HepG2 (cell line): ENCODE results near the gene ARG1. TPM values are rescaled to one million over a fixed set of nuclear protein-coding genes. Genes with fewer than 3 reads are reported as not detected.

ENCODE experiments used
- DRAP1 ChIP-seq: IDR thresholded peaks from 2 replicates; pipeline ENCODE4 v1.6.1; 2016; ENCODE audit warnings: missing genetic modification reagents, missing compliant biosample characterization
- HDAC2 ChIP-seq: sonication (generic); formaldehyde crosslinking; IDR thresholded peaks from 2 replicates; pipeline ENCODE4 v1.4.0; 2020; ENCODE audit warnings: missing genetic modification reagents
- KDM1A ChIP-seq: IDR thresholded peaks from 2 replicates; pipeline ENCODE4 v1.6.1; 2016; ENCODE audit warnings: missing compliant biosample characterization
- MTF2 ChIP-seq: sonication (generic); formaldehyde crosslinking; IDR thresholded peaks from 2 replicates; pipeline ENCODE4 v1.5.0; 2020; ENCODE audit warnings: missing genetic modification reagents, borderline replicate concordance
- PLSCR1 ChIP-seq: sonication (generic); formaldehyde crosslinking; IDR thresholded peaks from 2 replicates; pipeline ENCODE4 v1.5.0; 2020; ENCODE audit warnings: missing genetic modification reagents, mild to moderate bottlenecking, borderline replicate concordance
- TGIF2 ChIP-seq: IDR thresholded peaks from 2 replicates; pipeline ENCODE4 v1.6.1; 2016; ENCODE audit warnings: control low read depth, missing compliant biosample characterization
- ZBTB37 ChIP-seq: sonication (generic); formaldehyde crosslinking; IDR thresholded peaks from 2 replicates; pipeline ENCODE4 v1.4.0; 2020; ENCODE audit warnings: mild to moderate bottlenecking, missing genetic modification reagents
- ZBTB46 ChIP-seq: sonication (generic); formaldehyde crosslinking; IDR thresholded peaks from 2 replicates; pipeline ENCODE4 v1.4.0; 2020; ENCODE audit warnings: mild to moderate bottlenecking, missing genetic modification reagents, borderline replicate concordance
- ZNF30 ChIP-seq: sonication (generic); formaldehyde crosslinking; IDR thresholded peaks from 2 replicates; pipeline ENCODE4 v1.5.0; 2020; ENCODE audit warnings: mild to moderate bottlenecking, missing genetic modification reagents
- ZNF335 ChIP-seq: sonication (generic); formaldehyde crosslinking; IDR thresholded peaks from 2 replicates; pipeline ENCODE4 v1.4.0; 2020; ENCODE audit warnings: missing genetic modification reagents
- ZNF484 ChIP-seq: sonication (generic); formaldehyde crosslinking; IDR thresholded peaks from 2 replicates; pipeline ENCODE4 v1.5.1; 2020; ENCODE audit warnings: mild to moderate bottlenecking, low read depth, missing genetic modification reagents, borderline replicate concordance
- ZNF503 ChIP-seq: sonication (generic); formaldehyde crosslinking; IDR thresholded peaks from 2 replicates; pipeline ENCODE4 v1.4.0; 2020; ENCODE audit warnings: missing genetic modification reagents
- ZNF562 ChIP-seq: sonication (generic); formaldehyde crosslinking; IDR thresholded peaks from 2 replicates; pipeline ENCODE4 v1.8.0; 2022; ENCODE audit warnings: missing genetic modification reagents, borderline replicate concordance
- ZNF570 ChIP-seq: sonication (generic); formaldehyde crosslinking; IDR thresholded peaks from 2 replicates; pipeline ENCODE4 v1.4.0; 2020; ENCODE audit warnings: mild to moderate bottlenecking, missing genetic modification reagents, borderline replicate concordance
- ZNF572 ChIP-seq: sonication (generic); formaldehyde crosslinking; IDR thresholded peaks from 2 replicates; pipeline ENCODE4 v1.5.1; 2020; ENCODE audit warnings: mild to moderate bottlenecking, missing genetic modification reagents
- ZNF672 ChIP-seq: sonication (generic); formaldehyde crosslinking; IDR thresholded peaks from 2 replicates; pipeline ENCODE4 v1.8.1; 2022; ENCODE audit warnings: missing genetic modification reagents
- ZNF7 ChIP-seq: IDR thresholded peaks from 2 replicates; pipeline ENCODE4 v1.6.1; 2016; ENCODE audit warnings: missing biosample characterization, missing genetic modification reagents
- ZNF747 ChIP-seq: sonication (generic); formaldehyde crosslinking; IDR thresholded peaks from 2 replicates; pipeline ENCODE4 v1.8.1; 2023; ENCODE audit warnings: missing genetic modification reagents, mild to moderate bottlenecking, borderline replicate concordance
- ZNF776 ChIP-seq: sonication (generic); formaldehyde crosslinking; IDR thresholded peaks from 2 replicates; pipeline ENCODE4 v1.4.0; 2020; ENCODE audit warnings: mild to moderate bottlenecking, missing genetic modification reagents
- polyA plus RNA-seq, 8 experiments: library from polyadenylated mRNA; depleted of rRNA in 3 of 8; stranded (reverse) in 7 of 8; unstranded in 1 of 8; fragments of >200 nt; fragmentation: Illumina TruSeq in 4 of 8; extraction: Trizol in 4 of 8; gene quantifications; 2 replicates each; pipeline versions ENCODE4 v1.2.1 to v1.2.3, GENCODE V29; 2011 to 2016; ENCODE audit warnings: low read depth in 4 of 8, missing spikeins in 1 of 8, mixed read lengths in 1 of 8; ENCODE audit not compliant: insufficient read depth in 1 of 8
- total RNA-seq, 5 experiments: library from RNA; depleted of rRNA; stranded (reverse); fragments of >200 nt; fragmentation: Illumina TruSeq; extraction: Trizol; gene quantifications; 2 replicates each; pipeline ENCODE4 v1.2.3, GENCODE V29; 2016; ENCODE audit warnings: low read depth in 1 of 5

ARG1 gene
- total and polyA plus RNA-seq, 2 of the 13 experiments (the other 11 are each of a cell fraction or from before 2014, with no cell fraction given) = 2.2 to 11.2 TPM

GRCh38 chr6:131627724-131628682 lies 55.0 kb downstream of the ARG1 start, which contains the start of gene MED23 (continued):
- TF ChIP-seq ZNF562 (CRISPR knock-in tag) = no peak
- TF ChIP-seq ZNF776 (CRISPR knock-in tag) = peak; percentile 99
- TF ChIP-seq ZNF572 (CRISPR knock-in tag) = peak; percentile 100
- TF ChIP-seq ZNF747 = peak; percentile 100
- peak; percentile 97; the same call in 1 of the 2 replicates for TF ChIP-seq ZBTB46 (CRISPR knock-in tag)
- no peak; the same call in none of the 2 replicates for TF ChIP-seq ZNF672 (CRISPR knock-in tag)
- TF ChIP-seq MTF2 = peak; percentile 100
- TF ChIP-seq ZNF484 (CRISPR knock-in tag) = 0 out of 2 replicates have a peak, but pooled peaks have one; percentile 70
- TF ChIP-seq HDAC2 (CRISPR knock-in tag) = peak; percentile 98
- TF ChIP-seq ZNF503 = peak; percentile 94
- peak; percentile 84 for TF ChIP-seq DRAP1 (CRISPR knock-in tag)
- TF ChIP-seq KDM1A (CRISPR knock-in tag) = peak; percentile 71; the same call in 1 of the 2 replicates
- no peak for TF ChIP-seq PLSCR1 (CRISPR knock-in tag)
- peak; percentile 85; the same call in 1 of the 2 replicates for TF ChIP-seq TGIF2
- no peak for TF ChIP-seq ZNF7 (CRISPR knock-in tag)
- peak; percentile 96 for TF ChIP-seq ZNF335 (CRISPR knock-in tag)
- 0 out of 2 replicates have a peak, but pooled peaks have one; percentile 58 for TF ChIP-seq ZNF30 (CRISPR knock-in tag)
- peak; percentile 96; the same call in 1 of the 2 replicates for TF ChIP-seq ZNF570 (CRISPR knock-in tag)
- TF ChIP-seq ZBTB37 (CRISPR knock-in tag) = 0 out of 2 replicates have a peak, but pooled peaks have one; percentile 69
